Neural cell (in vitro differentiated cells): Measurements from ENCODE around the gene MGAT5.

Source experiments
- EZH2 ChIP-seq: fragments of 200-600, 300-800 bp; shearing (Covaris generic), sonication (generic); IDR thresholded peaks from 2 replicates; pipeline ENCODE4 v1.6.1; 2014; ENCODE audit warnings: antibody characterized with exemption, low read length, borderline replicate concordance, mild to moderate bottlenecking; ENCODE audit not compliant: insufficient read depth, poor library complexity, severe bottlenecking
- POLR2AphosphoS5 ChIP-seq: IDR thresholded peaks from 2 replicates; pipeline ENCODE4 v1.6.1; 2012
- RAD21 ChIP-seq: fragments of 450-650 bp; conservative IDR thresholded peaks from 2 replicates; pipeline ENCODE4 v1.6.1; 2014; ENCODE audit warnings: antibody characterized with exemption, mild to moderate bottlenecking, moderate library complexity
- TAF1 ChIP-seq: IDR thresholded peaks from 2 replicates; pipeline ENCODE4 v1.6.1; 2012; ENCODE audit warnings: low read depth
- TF ChIP-seq, protein P1 (sequence below): fragments of 450-650 bp; IDR thresholded peaks from 2 replicates; pipeline ENCODE4 v1.5.1; 2014; ENCODE audit warnings: antibody characterized with exemption, mild to moderate bottlenecking, moderate library complexity; ENCODE audit not compliant: poor library complexity, severe bottlenecking
- TF ChIP-seq, protein P2 (sequence below): IDR thresholded peaks from 2 replicates; pipeline ENCODE4 v1.6.1; 2012; ENCODE audit warnings: borderline replicate concordance

DNA sequence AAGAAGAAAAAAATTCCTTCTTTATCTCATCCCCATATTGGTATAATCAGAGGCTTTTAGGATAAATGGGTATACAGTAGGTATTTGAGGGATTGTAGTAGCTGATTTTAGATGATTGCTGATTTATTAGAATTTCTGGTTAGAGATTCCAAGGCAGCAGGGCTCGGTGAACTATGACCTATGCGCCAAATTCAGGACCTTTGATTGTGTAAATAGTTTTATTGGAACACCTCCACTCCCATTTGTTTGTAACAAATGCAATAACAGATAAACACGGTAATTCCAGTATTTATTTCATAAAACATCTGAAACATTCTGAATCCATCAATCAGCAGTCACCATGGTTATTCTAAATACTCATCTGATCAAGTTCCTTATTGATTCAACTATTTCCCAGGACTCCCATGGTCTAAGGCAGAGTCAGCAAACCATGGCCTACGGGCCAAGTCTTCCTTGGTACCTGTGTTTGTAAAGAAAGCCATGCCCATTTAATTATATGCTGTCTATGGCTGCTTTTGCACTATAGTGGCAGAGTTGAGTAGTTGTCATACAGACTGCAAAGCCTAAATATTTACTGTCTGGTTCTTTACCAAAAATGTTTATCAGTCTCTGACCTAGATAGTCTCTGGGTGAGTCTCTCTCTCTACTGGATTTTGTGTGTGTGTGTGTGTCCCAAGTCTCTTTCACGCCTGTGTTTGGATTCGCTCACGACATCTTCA lies 4.3 kb downstream of the MGAT5 start:
- TF ChIP-seq, protein P1, sequence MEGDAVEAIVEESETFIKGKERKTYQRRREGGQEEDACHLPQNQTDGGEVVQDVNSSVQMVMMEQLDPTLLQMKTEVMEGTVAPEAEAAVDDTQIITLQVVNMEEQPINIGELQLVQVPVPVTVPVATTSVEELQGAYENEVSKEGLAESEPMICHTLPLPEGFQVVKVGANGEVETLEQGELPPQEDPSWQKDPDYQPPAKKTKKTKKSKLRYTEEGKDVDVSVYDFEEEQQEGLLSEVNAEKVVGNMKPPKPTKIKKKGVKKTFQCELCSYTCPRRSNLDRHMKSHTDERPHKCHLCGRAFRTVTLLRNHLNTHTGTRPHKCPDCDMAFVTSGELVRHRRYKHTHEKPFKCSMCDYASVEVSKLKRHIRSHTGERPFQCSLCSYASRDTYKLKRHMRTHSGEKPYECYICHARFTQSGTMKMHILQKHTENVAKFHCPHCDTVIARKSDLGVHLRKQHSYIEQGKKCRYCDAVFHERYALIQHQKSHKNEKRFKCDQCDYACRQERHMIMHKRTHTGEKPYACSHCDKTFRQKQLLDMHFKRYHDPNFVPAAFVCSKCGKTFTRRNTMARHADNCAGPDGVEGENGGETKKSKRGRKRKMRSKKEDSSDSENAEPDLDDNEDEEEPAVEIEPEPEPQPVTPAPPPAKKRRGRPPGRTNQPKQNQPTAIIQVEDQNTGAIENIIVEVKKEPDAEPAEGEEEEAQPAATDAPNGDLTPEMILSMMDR = no peak
- TF ChIP-seq EZH2 (no peak), RAD21 (no peak), POLR2AphosphoS5 (no peak), TAF1 (no peak)
- TF ChIP-seq, protein P2, sequence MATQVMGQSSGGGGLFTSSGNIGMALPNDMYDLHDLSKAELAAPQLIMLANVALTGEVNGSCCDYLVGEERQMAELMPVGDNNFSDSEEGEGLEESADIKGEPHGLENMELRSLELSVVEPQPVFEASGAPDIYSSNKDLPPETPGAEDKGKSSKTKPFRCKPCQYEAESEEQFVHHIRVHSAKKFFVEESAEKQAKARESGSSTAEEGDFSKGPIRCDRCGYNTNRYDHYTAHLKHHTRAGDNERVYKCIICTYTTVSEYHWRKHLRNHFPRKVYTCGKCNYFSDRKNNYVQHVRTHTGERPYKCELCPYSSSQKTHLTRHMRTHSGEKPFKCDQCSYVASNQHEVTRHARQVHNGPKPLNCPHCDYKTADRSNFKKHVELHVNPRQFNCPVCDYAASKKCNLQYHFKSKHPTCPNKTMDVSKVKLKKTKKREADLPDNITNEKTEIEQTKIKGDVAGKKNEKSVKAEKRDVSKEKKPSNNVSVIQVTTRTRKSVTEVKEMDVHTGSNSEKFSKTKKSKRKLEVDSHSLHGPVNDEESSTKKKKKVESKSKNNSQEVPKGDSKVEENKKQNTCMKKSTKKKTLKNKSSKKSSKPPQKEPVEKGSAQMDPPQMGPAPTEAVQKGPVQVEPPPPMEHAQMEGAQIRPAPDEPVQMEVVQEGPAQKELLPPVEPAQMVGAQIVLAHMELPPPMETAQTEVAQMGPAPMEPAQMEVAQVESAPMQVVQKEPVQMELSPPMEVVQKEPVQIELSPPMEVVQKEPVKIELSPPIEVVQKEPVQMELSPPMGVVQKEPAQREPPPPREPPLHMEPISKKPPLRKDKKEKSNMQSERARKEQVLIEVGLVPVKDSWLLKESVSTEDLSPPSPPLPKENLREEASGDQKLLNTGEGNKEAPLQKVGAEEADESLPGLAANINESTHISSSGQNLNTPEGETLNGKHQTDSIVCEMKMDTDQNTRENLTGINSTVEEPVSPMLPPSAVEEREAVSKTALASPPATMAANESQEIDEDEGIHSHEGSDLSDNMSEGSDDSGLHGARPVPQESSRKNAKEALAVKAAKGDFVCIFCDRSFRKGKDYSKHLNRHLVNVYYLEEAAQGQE = no peak
